SK-N-SH (cell line): ENCODE results near the gene MINDY3.

ENCODE experiments used
- EP300 ChIP-seq, 2 experiments: IDR thresholded peaks; 2 replicates each; pipeline versions ENCODE4 v1.4.0 to v1.6.1; 2012; ENCODE audit warnings: borderline replicate concordance in 1 of 2, low read depth in 1 of 2, low read length in 1 of 2
- IRF3 ChIP-seq: fragments of 150-350 bp; IDR thresholded peaks from 2 replicates; pipeline ENCODE4 v1.6.1; 2016; ENCODE audit warnings: mild to moderate bottlenecking, low read depth, low read length
- MXI1 ChIP-seq: IDR thresholded peaks from 2 replicates; pipeline ENCODE4 v1.6.1; 2012; ENCODE audit warnings: mild to moderate bottlenecking, low read depth, low read length, improper control_type of control experiment
- NRF1 ChIP-seq: IDR thresholded peaks from 2 replicates; pipeline ENCODE4 v1.6.1; 2012; ENCODE audit warnings: low read depth, mild to moderate bottlenecking, low read length
- PBX3 ChIP-seq: IDR thresholded peaks from 2 replicates; pipeline ENCODE4; 2012
- POLR2AphosphoS5 ChIP-seq: IDR thresholded peaks from 2 replicates; pipeline ENCODE4 v1.6.1; 2012; ENCODE audit warnings: low read depth, low read length
- RCOR1 ChIP-seq: fragments of 150-350 bp; IDR thresholded peaks from 2 replicates; pipeline ENCODE4 v1.6.1; 2017; ENCODE audit warnings: antibody characterized with exemption, low read length
- SMC3 ChIP-seq: IDR thresholded peaks from 2 replicates; pipeline ENCODE4 v1.6.1; 2012; ENCODE audit warnings: low read depth, low read length, improper control_type of control experiment
- TF ChIP-seq, protein P1 (sequence below): fragments of 200-600 bp; sonication (generic); IDR thresholded peaks from 2 replicates; pipeline ENCODE4 v1.6.1; 2017; ENCODE audit warnings: antibody characterized with exemption, mild to moderate bottlenecking, moderate library complexity

DNA sequence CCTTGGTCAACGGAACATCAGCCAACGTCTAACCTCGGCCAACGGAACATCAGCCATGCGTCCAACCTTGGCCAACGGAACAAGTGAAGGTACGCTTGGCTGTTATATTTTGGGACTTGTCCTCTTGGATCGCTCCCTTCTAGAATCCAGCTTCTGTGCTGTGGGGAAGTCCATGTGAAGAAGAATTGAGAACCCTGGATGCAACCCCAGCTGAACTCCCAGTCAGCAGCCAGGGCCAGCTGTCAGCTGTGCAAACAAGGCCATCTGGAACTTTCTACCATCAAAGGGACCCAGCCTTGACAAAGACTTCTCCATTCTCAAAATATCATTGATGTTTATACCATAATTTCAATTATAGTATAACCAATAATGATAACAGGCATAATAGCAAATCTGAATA lies 97.3 kb downstream of the MINDY3 start:
- no peak for TF ChIP-seq NRF1
- TF ChIP-seq POLR2AphosphoS5 = no peak
- TF ChIP-seq EP300 (IDR thresholded peaks at IDR 0.05; ENCODE audit: borderline replicate concordance in 1 of 2, low read depth in 1 of 2, low read length in 1 of 2) = no peak
- TF ChIP-seq, protein P1, sequence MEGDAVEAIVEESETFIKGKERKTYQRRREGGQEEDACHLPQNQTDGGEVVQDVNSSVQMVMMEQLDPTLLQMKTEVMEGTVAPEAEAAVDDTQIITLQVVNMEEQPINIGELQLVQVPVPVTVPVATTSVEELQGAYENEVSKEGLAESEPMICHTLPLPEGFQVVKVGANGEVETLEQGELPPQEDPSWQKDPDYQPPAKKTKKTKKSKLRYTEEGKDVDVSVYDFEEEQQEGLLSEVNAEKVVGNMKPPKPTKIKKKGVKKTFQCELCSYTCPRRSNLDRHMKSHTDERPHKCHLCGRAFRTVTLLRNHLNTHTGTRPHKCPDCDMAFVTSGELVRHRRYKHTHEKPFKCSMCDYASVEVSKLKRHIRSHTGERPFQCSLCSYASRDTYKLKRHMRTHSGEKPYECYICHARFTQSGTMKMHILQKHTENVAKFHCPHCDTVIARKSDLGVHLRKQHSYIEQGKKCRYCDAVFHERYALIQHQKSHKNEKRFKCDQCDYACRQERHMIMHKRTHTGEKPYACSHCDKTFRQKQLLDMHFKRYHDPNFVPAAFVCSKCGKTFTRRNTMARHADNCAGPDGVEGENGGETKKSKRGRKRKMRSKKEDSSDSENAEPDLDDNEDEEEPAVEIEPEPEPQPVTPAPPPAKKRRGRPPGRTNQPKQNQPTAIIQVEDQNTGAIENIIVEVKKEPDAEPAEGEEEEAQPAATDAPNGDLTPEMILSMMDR = no peak
- TF ChIP-seq RCOR1 = no peak
- TF ChIP-seq IRF3 = no peak
- TF ChIP-seq MXI1 = no peak
- TF ChIP-seq SMC3 = no peak
- TF ChIP-seq PBX3 = no peak
